Renal pelvis (tissue), 4 donors: ENCODE measurements around the gene BHLHA9. TPM values are rescaled to one million over a fixed set of nuclear protein-coding genes. Genes with fewer than 3 reads are reported as not detected.

Experiments used
- DNase-seq: peaks from one replicate; pipeline ENCODE4 v3.0.0-alpha.2; 2013
- polyA plus RNA-seq, 3 donors: library from polyadenylated mRNA; unstranded; fragments of 120-200 nt; gene quantifications; one replicate each; pipeline ENCODE4 v1.2.1, GENCODE V29; 2013; ENCODE audit not compliant: insufficient read length in 3 of 3

The BHLHA9 gene
- polyA plus RNA-seq, 3 donors: not detected

- DNase-seq: no peak
These were observed 18.2 kb upstream of the BHLHA9 start for GRCh38 chr17:1251866-1252608.

GRCh38 chr17:1255041-1255440, 15.2 kb upstream of the BHLHA9 start:
- DNase-seq: no peak

- DNase-seq: no peak
These were observed 13.5 kb upstream of the BHLHA9 start for GRCh38 chr17:1256699-1257098.

GRCh38 chr17:1260086-1260769, 10.0 kb upstream of the BHLHA9 start:
- DNase-seq: no peak

- no peak for DNase-seq
These were observed 9.5 kb upstream of the BHLHA9 start for GRCh38 chr17:1260770-1261161.

GRCh38 chr17:1264196-1264595, 6.0 kb upstream of the BHLHA9 start:
- no peak for DNase-seq

GRCh38 chr17:1267471-1267943, 2.7 kb upstream of the BHLHA9 start:
- no peak for DNase-seq

- DNase-seq: no peak
These were observed 783 bp downstream of the BHLHA9 start for GRCh38 chr17:1271030-1271423.

GRCh38 chr17:1271441-1271840, 1.2 kb downstream of the BHLHA9 start:
- DNase-seq: no peak

- no peak for DNase-seq
These were observed 2.5 kb downstream of the BHLHA9 start for GRCh38 chr17:1272701-1273100.

GRCh38 chr17:1273492-1274244, 3.4 kb downstream of the BHLHA9 start:
- no peak for DNase-seq

GRCh38 chr17:1274245-1274608, 4.0 kb downstream of the BHLHA9 start:
- no peak for DNase-seq

GRCh38 chr17:1275205-1275961, 5.1 kb downstream of the BHLHA9 start:
- no peak for DNase-seq

GRCh38 chr17:1275962-1276736, 5.9 kb downstream of the BHLHA9 start:
- no peak for DNase-seq

- DNase-seq: no peak
These were observed 10.4 kb downstream of the BHLHA9 start for GRCh38 chr17:1280652-1281051.

- no peak for DNase-seq
These were observed 16.3 kb downstream of the BHLHA9 start for GRCh38 chr17:1286379-1287106.

GRCh38 chr17:1289695-1290094, 19.5 kb downstream of the BHLHA9 start:
- no peak for DNase-seq

GRCh38 chr17:1290676-1291075, 20.4 kb downstream of the BHLHA9 start:
- DNase-seq: no peak

- DNase-seq: no peak
These were observed 24.0 kb downstream of the BHLHA9 start for GRCh38 chr17:1294157-1294717.

- DNase-seq: no peak
These were observed 28.4 kb downstream of the BHLHA9 start for GRCh38 chr17:1298606-1299005.
